PC-3 (cell line): ENCODE measurements around the gene ATXN7L2.

ENCODE experiments used
- CTCF ChIP-seq: fragments of 300-600 bp; sonication (generic); conservative IDR thresholded peaks from 2 replicates; pipeline ENCODE4 v1.5.1; 2017; ENCODE audit warnings: antibody characterized with exemption, low read depth, mild to moderate bottlenecking, low read length
- EZH2 ChIP-seq: fragments of 300-600 bp; sonication (generic); IDR thresholded peaks from one replicate; pipeline ENCODE4 v1.6.1; 2017; ENCODE audit warnings: antibody characterized with exemption, mild to moderate bottlenecking, low read length; ENCODE audit not compliant: unreplicated experiment
- EZH2phosphoT487 ChIP-seq: fragments of 300-600 bp; sonication (generic); IDR thresholded peaks from 2 replicates; pipeline ENCODE4 v1.6.1; 2018; ENCODE audit warnings: mild to moderate bottlenecking, antibody characterized with exemption, low read length, borderline replicate concordance

GRCh38 chr1:109508873-109509175 lies 25.1 kb downstream of the ATXN7L2 start:
- no peak for TF ChIP-seq EZH2
- no peak for TF ChIP-seq CTCF
- TF ChIP-seq EZH2phosphoT487 = no peak
